Frontal cortex (tissue), 4 donors: ENCODE data around the gene NINL. TPM values are rescaled to one million over a fixed set of nuclear protein-coding genes. Genes with fewer than 3 reads are reported as not detected.

ENCODE experiments used
- DNase-seq, 2 donors: peaks; one replicate each; pipeline ENCODE4 v3.0.0; 2012; ENCODE audit warnings: low spot score in 2 of 2
- FAIRE-seq: peaks from 2 replicates; lab custom pipeline; 2012; peaks lifted over from hg19 to GRCh38; lab: Jason Lieb, UNC
- total RNA-seq: library from RNA; depleted of rRNA; stranded (reverse); fragments of >200 nt; gene quantifications from one replicate; pipeline ENCODE4 v1.2.3, GENCODE V29; 2014
- donor health status: control.
- donor health status: control.
- donor health status: control.

NINL gene
- total RNA-seq, 1 donor from 2014 or later = 20.0 TPM

- DNase-seq (no peak), FAIRE-seq (no peak)
These were observed 46.3 kb downstream of the NINL start for GRCh38 chr20:25538838-25539665.

- DNase-seq = no peak
- FAIRE-seq = no peak
These were observed 47.4 kb downstream of the NINL start for GRCh38 chr20:25537890-25538289.

GRCh38 chr20:25535762-25536161, 49.6 kb downstream of the NINL start:
- no peak for FAIRE-seq
- DNase-seq = no peak

GRCh38 chr20:25534845-25535244, 50.5 kb downstream of the NINL start:
- DNase-seq (no peak), FAIRE-seq (no peak)

- no peak for FAIRE-seq
These were observed 51.2 kb downstream of the NINL start for GRCh38 chr20:25533920-25534700.

GRCh38 chr20:25532971-25533391, 52.4 kb downstream of the NINL start:
- FAIRE-seq (no peak), DNase-seq (no peak)

More at GRCh38 chr20:25533920-25534700, 51.2 kb downstream of the NINL start:
- no peak for DNase-seq

- DNase-seq (no peak), FAIRE-seq (no peak)
These were observed 53.1 kb downstream of the NINL start for GRCh38 chr20:25532015-25532751.

GRCh38 chr20:25529295-25529951, 55.9 kb downstream of the NINL start:
- DNase-seq = no peak
- FAIRE-seq = no peak

GRCh38 chr20:25527949-25528348, 57.4 kb downstream of the NINL start:
- DNase-seq (no peak), FAIRE-seq (no peak)

- FAIRE-seq (no peak), DNase-seq (no peak)
These were observed 58.9 kb downstream of the NINL start for GRCh38 chr20:25526446-25526845.

GRCh38 chr20:25525867-25526266, 59.5 kb downstream of the NINL start:
- DNase-seq (no peak), FAIRE-seq (no peak)

- FAIRE-seq (no peak), DNase-seq (no peak)
These were observed 60.0 kb downstream of the NINL start for GRCh38 chr20:25525295-25525694.

GRCh38 chr20:25521382-25521781, 63.9 kb downstream of the NINL start:
- FAIRE-seq = no peak
- no peak for DNase-seq

GRCh38 chr20:25517124-25517523, 68.2 kb downstream of the NINL start:
- FAIRE-seq = no peak

GRCh38 chr20:25514747-25515340, 70.5 kb downstream of the NINL start:
- FAIRE-seq = no peak
- DNase-seq = no peak

More at GRCh38 chr20:25517124-25517523, 68.2 kb downstream of the NINL start:
- DNase-seq = no peak

- FAIRE-seq (no peak), DNase-seq (no peak)
These were observed 71.1 kb downstream of the NINL start for GRCh38 chr20:25514195-25514594.

GRCh38 chr20:25512709-25513108, 72.6 kb downstream of the NINL start:
- DNase-seq = no peak
- no peak for FAIRE-seq

- no peak for DNase-seq
- FAIRE-seq = no peak
These were observed 74.1 kb downstream of the NINL start for GRCh38 chr20:25511183-25511582.

- FAIRE-seq (no peak), DNase-seq (no peak)
These were observed 74.6 kb downstream of the NINL start for GRCh38 chr20:25510721-25511120.
